Fibroblast of skin of right biceps (primary cell): ENCODE data around the gene MLNR.

Experiments
- DNase-seq: peaks from one replicate; pipeline ENCODE4 v3.0.0-alpha.2; 2013

The MLNR gene, protein sequence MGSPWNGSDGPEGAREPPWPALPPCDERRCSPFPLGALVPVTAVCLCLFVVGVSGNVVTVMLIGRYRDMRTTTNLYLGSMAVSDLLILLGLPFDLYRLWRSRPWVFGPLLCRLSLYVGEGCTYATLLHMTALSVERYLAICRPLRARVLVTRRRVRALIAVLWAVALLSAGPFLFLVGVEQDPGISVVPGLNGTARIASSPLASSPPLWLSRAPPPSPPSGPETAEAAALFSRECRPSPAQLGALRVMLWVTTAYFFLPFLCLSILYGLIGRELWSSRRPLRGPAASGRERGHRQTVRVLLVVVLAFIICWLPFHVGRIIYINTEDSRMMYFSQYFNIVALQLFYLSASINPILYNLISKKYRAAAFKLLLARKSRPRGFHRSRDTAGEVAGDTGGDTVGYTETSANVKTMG

DNA sequence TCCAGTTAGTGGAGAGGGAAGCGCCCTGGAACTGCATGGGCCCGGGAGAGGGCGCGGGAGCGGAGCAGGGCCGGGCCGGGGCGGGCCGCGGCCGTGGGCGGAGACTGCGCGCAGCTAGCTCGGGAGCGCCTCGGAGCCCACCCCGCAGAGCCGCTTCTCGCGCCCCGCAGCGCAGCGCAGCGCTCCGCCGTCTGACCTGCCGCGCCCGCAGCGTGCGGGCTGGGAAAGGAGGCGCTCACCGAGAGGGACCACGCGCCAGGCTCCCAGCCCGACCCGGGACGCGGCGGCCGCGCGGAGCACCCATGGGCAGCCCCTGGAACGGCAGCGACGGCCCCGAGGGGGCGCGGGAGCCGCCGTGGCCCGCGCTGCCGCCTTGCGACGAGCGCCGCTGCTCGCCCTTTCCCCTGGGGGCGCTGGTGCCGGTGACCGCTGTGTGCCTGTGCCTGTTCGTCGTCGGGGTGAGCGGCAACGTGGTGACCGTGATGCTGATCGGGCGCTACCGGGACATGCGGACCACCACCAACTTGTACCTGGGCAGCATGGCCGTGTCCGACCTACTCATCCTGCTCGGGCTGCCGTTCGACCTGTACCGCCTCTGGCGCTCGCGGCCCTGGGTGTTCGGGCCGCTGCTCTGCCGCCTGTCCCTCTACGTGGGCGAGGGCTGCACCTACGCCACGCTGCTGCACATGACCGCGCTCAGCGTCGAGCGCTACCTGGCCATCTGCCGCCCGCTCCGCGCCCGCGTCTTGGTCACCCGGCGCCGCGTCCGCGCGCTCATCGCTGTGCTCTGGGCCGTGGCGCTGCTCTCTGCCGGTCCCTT, at the start of gene MLNR:
Gene MLNR (plus strand): TSS at position 303 of the 820 bp plus-strand sequence. CDS start 0 bp downstream, at position 303.
- DNase-seq, result no peak

DNA sequence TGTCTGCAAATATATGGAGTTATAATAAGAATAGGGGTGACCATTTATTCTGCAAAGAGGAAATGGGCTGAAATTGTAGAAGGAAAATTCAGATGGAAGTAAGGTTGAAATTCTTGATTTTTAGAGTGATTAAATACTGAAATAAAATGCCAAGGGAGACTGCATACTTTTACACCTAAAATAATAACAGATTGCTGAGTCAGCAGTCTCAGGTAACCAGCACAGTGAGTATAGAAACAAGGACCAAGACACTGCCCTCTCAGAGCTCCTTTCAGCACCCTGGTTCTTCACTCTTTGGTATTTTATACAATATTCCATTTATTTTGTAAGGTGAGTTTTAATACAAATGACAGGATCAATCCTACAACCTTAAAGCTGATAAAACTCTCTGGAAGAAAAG, 48.8 kb upstream of the MLNR start:
- DNase-seq, result no peak

DNA sequence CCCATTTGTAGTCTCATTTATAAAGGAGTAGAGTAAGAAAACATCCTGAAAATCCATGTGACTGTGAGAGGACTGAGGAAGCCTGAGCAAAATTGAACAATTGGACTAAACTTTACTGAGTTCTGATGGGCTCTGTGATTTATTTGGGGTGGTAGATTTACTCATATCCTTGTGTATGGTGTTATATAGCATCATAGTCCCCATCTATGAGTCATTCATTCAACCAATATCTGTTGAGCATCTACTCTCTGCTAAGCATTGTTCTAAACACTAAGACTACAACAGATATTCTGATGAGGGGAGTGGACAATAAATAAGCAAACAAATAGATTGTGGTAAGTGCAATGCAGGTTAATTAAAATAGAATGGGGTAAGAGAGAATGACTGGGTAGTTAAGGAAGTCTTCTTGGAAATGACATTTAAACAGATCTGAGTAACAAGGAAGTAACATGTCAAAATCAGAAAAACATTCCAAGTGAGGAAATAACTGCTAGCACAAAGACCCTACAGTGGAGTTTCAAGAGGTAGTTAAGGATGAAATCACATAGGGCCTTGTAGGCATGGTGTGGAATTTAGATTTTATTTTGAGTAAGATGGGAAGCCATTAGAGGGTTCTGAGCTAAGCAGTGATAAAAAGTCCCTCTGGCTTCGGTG, 36.3 kb upstream of the MLNR start:
- DNase-seq, result peak; percentile 6

DNA sequence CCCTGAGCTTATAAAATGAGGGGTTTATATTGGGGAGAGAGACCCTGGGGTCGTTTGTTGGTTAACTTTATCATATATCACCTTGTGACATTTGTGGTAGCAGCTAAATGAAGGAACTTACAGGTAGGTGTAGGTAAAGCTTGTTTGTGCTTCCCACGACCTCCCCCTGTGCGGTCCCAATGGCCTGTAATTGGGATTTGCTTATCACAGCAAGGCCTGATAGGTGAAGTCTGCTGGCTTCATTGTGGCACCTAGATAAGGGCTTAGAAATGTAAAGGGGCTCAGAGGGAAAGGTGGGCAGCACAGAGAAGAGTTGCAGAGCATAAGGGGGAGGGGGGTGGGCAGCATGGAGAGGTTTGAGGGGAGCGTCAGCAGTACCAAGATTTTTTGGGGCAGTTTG, 35.5 kb upstream of the MLNR start:
- no peak for DNase-seq

DNA sequence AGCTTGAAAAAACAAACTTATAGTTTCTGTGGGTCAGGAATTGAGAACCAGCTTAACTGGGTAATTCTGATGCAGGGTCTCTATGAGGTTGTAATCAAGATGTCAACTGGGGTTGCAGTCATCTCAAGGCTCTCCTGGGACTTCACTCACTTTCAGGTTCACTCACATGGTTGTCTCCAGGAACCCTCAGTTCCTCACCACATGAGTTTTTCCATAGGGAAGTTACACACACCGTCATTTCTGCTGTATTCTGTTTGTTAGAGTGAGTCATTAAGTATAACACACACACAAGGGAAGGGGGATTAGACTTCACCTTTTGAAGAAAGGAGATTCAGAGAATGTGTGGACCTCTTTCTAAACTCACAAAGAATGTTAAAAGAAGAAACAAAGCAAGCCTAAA, 34.9 kb upstream of the MLNR start:
- DNase-seq, result no peak

DNA sequence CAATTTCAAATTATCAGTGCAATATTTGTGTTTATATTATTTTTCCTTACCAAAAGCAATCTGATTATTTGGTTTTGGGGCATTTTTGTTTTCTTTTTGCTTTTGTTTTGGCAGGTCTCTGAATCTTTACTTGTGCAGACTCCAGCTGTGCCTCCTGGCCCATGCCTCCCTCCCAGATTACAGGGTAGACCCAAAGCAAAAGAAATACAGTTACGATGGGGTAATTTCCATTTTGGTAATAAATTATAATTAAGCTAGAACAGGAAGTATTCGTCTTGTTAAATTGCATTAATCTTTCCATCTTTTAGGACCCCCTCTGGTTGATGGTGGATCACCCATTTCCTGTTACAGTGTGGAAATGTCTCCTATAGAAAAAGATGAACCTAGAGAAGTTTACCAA, 29.2 kb upstream of the MLNR start:
- no peak for DNase-seq

DNA sequence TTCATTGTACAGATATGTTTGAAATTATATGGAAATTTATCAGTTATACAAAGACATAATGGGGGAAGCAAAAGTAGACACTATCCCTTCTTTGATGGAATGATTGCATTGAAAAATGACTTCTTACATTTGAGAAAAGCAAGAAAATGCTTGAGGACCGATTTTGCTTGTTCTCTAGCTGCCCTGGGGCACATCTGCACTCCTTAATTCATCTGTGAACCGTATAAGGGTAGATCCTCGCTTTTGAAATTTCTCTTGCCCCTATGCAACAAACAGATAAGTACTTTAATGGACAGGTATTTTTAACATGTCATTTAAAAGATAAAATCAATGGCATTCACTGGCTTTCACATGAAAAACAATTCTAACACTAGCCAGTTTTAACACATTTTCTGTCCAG, 13.5 kb upstream of the MLNR start:
- no peak for DNase-seq

DNA sequence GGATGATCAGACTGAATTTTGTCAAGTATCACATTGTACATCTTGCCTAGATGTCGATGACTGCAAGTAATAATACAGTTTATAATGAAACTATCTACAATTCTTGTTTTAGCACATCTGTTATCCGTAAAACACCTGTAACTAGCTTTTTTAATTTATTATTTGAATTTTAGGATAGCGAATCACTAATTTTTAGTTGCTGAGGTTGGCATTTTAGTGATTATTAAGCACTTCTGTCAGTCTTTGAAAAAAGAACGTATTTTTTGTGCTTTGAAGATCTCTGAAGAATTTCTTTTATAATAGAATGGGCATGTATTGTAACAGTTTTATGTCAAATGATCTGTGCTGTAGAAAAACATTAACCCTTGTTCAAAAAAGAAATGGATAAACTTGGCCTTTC, 11.5 kb upstream of the MLNR start:
- DNase-seq, result no peak

DNA sequence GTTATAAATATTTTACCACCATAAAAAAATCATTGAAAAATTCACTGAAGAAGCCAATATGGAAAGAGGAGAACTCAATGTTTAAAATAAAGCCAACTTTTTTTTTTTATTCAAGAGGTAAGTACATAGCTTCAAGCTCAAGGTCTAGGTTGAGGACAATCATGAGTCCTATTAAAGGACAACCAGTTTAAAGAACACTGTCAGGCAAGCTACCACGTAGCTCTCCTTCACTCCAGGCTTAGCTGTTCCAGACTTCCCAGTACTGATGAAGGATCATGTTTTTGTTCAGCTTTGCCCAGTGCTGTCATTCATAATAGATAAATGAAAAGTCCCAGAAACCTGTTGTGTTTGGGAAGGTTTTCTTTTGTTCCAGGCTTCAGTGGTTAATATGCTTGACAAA, 10.0 kb upstream of the MLNR start:
- DNase-seq, result no peak

DNA sequence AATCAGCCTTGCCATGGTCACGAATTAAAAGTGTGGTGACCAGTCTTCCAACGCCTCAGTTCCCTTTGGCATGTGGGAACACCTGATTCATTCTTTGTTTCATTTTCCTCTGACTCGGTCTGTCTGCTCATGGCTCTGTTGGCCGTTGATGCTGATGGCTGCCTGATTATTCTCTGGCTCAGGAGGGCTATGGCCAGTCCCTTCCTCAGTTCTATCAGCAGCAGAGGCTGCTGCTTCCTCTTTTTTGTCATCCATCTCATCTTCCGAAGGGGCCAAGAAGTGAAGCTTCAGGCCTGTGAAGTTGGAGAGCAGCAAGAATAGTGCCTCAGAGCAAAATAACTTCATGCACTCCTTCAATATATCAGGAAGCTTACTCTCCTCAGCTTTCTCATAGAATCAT, 9.5 kb upstream of the MLNR start:
- DNase-seq, result no peak

DNA sequence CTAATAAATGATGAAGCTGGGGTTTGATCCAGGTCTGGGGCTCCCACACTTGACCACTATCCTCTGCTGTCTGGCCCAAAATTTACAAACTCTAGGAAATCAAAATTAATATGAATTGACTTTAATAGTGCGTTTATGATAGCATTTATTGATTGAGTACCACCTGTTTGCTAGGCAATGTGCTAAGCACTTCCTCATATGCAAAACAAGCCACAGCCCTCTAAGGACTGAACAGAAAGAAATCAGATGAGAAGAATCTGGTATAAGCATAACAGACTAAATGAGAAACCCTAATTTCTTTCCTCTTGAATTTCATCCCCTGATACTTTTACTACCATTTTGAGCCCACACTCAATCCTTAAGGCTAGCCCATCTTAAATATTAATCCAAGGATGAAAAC, 6.6 kb upstream of the MLNR start:
- no peak for DNase-seq

DNA sequence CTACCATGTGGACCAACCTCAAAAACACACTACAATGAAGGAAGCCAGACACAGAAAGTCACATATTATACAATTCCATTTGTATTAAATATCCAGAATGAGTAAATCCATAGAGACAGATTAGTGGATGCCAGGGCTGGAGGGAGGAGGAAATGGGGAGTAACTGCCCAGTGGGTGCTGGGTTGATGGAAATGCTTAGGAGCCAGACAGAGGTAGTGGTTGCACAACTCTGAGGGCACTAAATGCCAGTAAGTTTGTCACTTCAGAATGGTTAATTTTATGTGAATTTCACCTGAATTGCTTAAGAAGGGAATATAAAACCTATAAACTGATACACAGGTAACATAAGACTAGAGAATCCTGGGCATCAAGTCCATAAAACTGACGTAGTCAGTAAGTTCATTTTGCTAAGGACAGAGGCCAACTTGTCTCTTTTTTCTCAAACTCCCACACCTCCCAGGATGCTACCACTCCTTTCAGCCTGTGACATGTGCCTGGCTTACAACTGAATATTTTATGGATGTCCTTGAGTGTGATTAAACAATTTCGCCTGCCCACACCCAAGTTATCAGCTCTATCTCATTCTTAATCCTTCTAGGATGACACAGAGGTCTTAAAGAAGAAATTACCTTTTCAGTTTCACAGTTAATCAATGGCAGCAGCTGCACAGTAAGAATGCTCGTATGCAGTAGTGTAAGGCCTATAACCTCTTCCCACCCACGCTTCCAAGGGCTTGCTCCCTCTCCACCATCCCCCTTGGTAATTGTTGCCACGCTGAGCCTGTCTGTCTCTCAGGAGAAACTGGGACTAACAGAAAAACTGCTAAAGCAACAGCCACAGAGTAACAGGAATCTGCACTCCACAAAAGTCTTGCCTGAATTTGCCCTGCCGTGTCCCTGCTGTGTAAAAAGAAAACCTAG, 5.9 kb upstream of the MLNR start:
- DNase-seq, result no peak

DNA sequence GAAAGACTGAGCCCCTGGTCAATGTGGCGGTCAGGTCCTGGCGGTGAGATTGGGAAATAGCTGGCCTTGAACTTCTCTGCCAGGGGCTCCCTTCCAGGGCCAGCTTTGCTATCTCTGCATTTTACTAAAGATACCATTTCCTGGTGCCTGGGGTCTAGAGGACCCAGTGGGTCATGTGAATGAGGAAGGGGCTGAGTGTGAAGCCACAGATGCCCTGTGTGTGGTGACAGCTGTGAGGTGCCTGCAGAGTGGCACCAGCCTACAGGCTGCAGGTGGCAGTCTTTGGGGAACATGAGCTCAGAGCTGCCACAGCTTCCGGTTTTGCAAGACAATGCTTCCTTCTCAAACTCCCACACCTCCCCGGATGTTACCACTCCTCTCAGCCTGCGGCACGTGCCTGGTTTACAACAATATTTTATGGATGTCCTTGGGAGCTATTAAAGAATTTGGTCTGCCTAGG, 5.2 kb upstream of the MLNR start:
- DNase-seq, result no peak

DNA sequence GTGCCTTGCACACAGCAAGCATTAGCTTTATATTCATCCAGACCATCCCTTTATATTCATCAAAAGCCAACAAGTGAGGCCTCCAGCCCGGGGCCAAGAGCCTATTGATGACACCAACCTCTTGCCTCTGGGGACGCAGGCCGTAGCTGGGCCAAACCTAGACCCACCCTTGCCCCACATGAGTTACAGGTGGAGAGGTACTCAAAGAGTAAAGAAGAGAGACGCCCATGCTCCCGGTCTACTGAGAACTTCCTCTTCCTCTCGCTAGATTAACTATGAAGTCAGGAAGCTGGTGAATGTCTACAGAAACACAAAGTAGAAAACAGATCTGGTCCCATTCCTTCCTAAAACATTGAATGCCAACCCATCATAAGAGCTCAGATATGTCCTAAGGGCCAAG, 3.8 kb upstream of the MLNR start:
- DNase-seq, result no peak

DNA sequence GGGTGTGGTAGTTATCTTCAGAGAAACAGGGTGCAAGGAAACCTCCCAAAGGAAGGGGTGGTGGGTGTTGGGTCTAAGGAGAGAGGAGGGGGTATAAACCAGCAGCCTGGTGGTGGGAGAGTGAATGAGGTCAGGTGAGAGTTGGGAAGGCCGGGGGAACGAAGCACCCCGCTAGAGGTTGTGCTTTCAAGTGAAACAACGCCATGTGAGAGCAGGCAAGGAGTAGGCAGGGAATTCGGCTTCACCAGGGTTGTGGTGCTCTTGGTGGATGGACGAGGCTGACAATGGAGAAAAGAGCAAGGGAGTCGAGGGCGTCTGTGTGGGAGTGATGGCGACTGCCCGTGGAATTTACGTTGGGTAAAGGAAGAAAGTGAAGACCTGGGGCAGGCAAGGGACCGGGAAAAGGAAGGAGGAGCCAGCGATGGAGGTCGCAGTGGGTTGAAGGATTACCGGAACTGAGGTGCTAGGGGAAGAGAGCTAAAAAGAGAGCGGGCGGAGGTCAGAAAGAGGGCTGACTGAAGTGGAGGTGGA, 2.1 kb upstream of the MLNR start:
- no peak for DNase-seq

DNA sequence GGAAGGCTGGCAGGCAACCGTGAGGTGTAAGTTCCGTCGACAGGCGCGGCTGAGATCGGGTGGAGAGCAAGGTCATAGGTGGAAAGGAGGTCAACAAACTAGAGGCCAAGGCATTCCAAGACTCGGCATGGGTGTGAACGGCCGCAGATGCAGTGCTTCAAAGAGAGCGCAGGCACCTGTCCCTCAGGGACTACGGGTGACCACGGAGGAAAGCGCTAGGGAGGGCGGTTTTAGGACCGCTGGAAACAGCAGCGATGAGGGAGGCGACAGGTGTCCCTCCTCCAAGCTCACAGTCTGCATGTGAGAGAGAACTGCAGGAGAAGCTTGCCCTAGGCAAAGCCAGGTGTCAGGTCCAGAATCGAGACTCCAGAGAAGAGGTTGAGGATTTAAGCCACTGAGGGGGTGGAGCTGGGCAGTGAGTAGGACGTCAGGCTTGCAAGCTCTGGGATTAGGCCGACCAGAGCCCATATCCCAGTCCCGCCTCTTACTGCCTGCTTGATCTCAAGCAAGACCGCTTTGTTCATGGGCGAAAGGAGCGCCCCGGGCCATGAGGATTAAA, 1.6 kb upstream of the MLNR start:
- DNase-seq, result no peak

DNA sequence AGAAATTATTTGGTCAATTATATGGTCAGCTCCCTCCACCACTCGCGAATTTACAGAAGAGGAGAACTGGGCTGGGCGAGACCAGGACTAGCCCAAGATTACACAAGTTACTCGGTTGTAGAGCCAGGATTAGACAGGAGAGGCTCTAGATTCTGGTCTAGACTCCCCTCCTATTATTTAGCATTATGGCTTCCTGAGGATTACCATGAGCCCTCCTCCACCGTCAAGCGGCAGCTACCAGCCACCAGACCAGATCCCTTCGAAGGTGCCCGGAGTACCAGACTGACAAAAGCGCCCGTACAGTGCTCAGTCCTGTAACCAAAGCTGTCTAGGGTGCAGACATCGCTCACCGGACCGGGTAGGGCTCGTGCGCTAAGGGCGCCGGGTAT, 497 bp upstream of the MLNR start:
- peak; percentile 28 for DNase-seq

DNA sequence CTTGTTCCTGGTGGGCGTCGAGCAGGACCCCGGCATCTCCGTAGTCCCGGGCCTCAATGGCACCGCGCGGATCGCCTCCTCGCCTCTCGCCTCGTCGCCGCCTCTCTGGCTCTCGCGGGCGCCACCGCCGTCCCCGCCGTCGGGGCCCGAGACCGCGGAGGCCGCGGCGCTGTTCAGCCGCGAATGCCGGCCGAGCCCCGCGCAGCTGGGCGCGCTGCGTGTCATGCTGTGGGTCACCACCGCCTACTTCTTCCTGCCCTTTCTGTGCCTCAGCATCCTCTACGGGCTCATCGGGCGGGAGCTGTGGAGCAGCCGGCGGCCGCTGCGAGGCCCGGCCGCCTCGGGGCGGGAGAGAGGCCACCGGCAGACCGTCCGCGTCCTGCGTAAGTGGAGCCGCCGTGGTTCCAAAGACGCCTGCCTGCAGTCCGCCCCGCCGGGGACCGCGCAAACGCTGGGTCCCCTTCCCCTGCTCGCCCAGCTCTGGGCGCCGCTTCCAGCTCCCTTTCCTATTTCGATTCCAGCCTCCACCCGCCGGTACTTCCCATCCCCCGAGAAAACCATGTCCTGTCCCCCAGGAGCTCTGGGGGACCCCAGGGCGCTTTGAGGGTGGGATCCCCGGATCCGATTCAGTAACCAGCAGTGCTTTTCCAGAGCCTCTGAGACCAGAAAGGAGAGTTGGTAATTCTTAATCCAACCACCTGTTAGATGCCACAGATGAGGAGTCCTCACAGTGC, 885 bp downstream of the MLNR start:
- no peak for DNase-seq

DNA sequence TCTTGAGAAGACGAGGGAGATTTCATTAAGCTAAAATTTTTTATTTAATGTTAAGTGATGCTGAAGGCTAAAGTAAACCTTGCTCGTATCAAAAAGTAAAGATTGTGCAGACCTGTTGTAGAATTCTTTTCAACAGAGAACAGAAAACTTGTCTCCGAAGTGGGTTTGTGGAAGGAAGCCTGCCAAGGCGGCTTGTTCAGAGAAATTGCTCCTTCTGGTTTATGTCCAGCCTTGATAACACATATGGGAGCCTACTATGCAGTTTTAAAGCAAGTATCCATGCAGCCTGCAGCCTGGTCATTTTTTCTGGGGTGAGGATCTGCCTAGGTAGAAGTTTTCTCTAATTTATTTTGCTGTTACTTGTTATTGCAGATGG, 1.4 kb downstream of the MLNR start:
- no peak for DNase-seq

DNA sequence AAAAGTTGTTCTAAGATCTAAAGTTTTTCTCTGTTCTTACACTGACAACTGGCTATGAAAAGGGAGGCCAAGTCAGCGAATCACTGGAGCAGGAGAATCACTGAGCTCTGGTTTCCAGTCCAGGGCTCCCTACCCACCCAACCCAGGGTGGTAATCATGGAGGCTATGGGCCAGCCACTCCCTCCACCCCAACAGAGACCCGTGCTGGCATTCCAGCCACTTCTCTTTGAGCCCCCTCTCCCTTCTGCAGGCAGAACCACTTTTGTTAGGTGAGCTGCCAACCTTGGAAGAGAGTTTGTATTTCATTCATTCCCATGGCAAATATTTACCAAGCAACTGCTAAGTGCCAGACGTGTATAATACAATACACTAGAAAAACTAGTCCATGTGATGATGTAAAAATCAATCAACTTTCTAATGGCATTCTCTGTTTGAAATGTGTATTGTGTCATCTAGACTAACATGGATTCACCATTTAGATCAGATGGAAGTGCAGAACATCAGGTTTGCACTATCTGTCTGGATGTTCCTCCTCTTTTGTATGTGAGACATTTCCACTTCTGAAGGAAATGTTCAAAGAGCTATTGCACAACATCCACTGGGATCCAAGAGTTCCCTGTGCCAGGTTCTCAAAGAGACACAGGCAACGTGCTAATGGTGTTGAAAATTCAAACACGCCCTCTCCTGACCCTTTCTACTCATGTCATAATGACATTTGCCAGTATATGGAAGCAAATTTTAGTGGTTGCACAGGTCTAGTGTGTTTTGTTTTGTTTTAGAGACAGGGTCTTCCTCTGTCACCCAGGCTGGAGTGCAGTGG, 5.3 kb downstream of the MLNR start:
- no peak for DNase-seq
